Upper lobe of left lung (tissue), 6 donors: ENCODE data around the gene ZNF263. TPM values are rescaled to one million over a fixed set of nuclear protein-coding genes. Genes with fewer than 3 reads are reported as not detected.

Experiments
- ATAC-seq, 2 donors: fragments of 200-7000 bp; cut with Tn5 transposase; one replicate each; pipeline ENCODE4 v1.9.1; 2022; ENCODE audit warnings: mild to moderate bottlenecking in 2 of 2, moderate library complexity in 2 of 2; ENCODE audit not compliant: low FRiP score in 2 of 2
- DNase-seq, 2 donors: peaks; one replicate each; pipeline ENCODE4 v3.0.0-alpha.2; 2019 to 2020
- H3K27ac ChIP-seq, 4 donors: fragments of 200-600 bp; sonication (generic); one replicate each; pipeline ENCODE4 v1.5.1; 2016 to 2019
- H3K27me3 ChIP-seq, 4 donors: fragments of 200-600 bp; sonication (generic); one replicate each; pipeline ENCODE4 v1.5.1; 2017 to 2019
- H3K36me3 ChIP-seq, 4 donors: fragments of 200-600 bp; sonication (generic); one replicate each; pipeline ENCODE4 v1.5.1; 2016 to 2019
- H3K4me1 ChIP-seq, 4 donors: fragments of 200-600 bp; sonication (generic); one replicate each; pipeline ENCODE4 v1.5.1; 2018 to 2019
- H3K4me3 ChIP-seq, 4 donors: fragments of 200-600 bp; sonication (generic); one replicate each; pipeline ENCODE4 v1.5.1; 2017 to 2019; ENCODE audit warnings: mild to moderate bottlenecking in 2 of 4, moderate library complexity in 1 of 4
- H3K9me3 ChIP-seq, 4 donors: fragments of 200-600 bp; sonication (generic); one replicate each; pipeline ENCODE4 v1.5.1; 2018 to 2019
- EP300 ChIP-seq, 4 donors: sonication (generic); formaldehyde crosslinking; IDR thresholded peaks; one replicate each; pipeline ENCODE4 v1.5.1; 2017; ENCODE audit warnings: antibody characterized with exemption in 4 of 4, control low read depth in 2 of 4
- POLR2A ChIP-seq, 4 donors: fragments of 450-650 bp; IDR thresholded peaks; one replicate each; pipeline ENCODE4 v1.5.1; 2016 to 2017; ENCODE audit warnings: antibody characterized with exemption in 4 of 4, mild to moderate bottlenecking in 2 of 4
- POLR2AphosphoS5 ChIP-seq, 2 donors: sonication (generic); formaldehyde crosslinking; IDR thresholded peaks; one replicate each; pipeline ENCODE4 v1.5.1; 2017; ENCODE audit warnings: antibody characterized with exemption in 2 of 2
- WGBS, 2 donors: methylation state at CpG; one replicate each; pipeline ENCODE4 v1.1.5; 2017 to 2018; 5-methylcytosine and 5-hydroxymethylcytosine counted together
- total RNA-seq, 6 donors: library from RNA; depleted of rRNA in 4 of 6; stranded (reverse); fragments of >200 nt in 4 of 6; gene quantifications; one replicate each; pipeline versions ENCODE4 v1.1.0 to v1.2.1, GENCODE V29; 2016 to 2021
- TF ChIP-seq, protein P1 (sequence below), 6 experiments: fragments of 450-650 bp in 4 of 6; fragments of 200-600 bp in 2 of 6; sonication (generic) in 2 of 6; IDR thresholded peaks; one replicate each; pipeline ENCODE4 v1.5.1; 2016 to 2019; ENCODE audit warnings: antibody characterized with exemption in 6 of 6
- donor health status: DM: no; HTN: no; CAD: no; lungs with moderate emphysema.
- donor health status: DM: no; HTN: yes; CAD: no; lungs with severe emphysema.

The ZNF263 gene
- total RNA-seq, 6 donors from 2014 or later: 19.6 to 48.2 (median 32.2) TPM

DNA sequence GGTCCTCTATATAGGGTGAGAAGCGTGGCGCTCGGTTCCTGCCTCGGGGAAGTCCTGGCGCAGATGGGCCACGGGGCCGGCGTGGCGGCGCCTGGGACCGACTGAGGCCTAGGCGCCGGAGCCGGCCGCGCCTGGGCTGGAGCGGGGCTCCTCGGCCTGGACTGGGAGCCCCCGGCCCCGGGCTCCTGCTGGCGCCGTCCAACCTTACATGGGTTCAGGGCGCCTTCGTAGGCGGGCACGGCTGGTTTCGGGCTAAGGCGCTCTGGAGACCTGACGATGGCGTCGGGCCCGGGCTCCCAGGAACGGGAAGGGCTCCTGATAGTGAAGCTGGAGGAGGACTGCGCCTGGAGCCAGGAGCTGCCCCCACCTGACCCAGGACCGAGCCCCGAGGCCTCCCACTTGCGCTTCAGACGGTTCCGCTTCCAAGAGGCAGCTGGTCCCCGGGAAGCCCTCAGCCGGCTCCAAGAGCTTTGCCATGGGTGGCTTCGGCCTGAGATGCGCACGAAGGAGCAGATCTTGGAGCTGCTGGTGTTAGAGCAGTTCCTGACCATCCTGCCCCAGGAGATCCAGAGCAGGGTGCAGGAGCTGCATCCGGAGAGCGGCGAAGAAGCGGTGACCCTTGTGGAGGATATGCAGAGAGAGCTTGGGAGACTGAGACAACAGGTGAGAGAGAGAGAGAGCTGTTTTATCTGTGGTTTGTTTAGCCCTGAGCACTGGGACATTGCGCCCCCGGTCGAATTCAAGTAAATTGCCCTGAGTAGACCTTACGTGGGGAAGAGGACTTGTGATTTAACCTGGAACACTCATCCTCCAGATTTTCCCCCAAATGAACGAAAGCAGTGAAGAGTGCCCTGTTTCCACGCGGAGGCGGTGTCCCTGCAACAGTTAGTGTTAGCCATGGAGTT lies 504 bp downstream of the ZNF263 start:
- WGBS, 2 donors: 11 to 23% methylated on average over 14 to 26 of the region's 56 CpGs
- Histone ChIP-seq H3K4me3 (peak overlapping the region; percentile 84 to 99 (median 87)), H3K4me1 (peaks cover 16 to 37% (median 23%) of the 10 kb centered on the region in 4 donors), H3K36me3 (peaks cover 4 to 37% (median 21%) of the 10 kb centered on the region in 4 donors), H3K27me3 (no peaks in the 10 kb centered on the region), H3K27ac (peak overlapping the region; percentile 94 to 99 (median 98)), H3K9me3 (peaks cover 8 to 23% (median 15%) of the 10 kb centered on the region in 4 donors)
- DNase-seq (peak in 1 of 2 donors; percentile 25), ATAC-seq (no peak)
- TF ChIP-seq POLR2A (IDR thresholded peaks at IDR 0.05): peak in 1 of 4 donors; percentile 22
- no peak for TF ChIP-seq EP300 (IDR thresholded peaks at IDR 0.05)

DNA sequence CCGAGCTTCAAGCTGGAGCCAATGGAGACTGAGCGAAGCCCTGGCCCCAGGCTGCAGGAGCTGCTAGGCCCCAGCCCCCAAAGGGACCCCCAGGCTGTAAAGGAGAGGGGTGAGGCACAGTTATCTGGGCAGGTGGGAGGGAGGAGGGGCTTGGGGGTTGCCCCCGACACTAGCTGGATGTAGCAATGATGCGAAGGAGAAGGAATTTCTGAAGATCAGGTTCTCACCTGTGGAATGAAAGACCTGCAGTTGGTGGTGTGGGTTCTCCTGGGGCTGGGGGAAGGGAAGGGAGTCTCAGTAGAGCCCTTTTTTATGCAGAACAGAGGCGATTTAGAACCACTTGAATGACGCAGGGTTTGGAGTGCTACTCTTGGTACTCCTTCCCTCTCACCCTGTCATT lies 1.8 kb downstream of the ZNF263 start:
- no peaks in the 10 kb centered on the region for H3K27me3 ChIP-seq
- WGBS, 2 donors: 83 to 86% methylated on average over 6 of the region's 6 CpGs
- H3K36me3 ChIP-seq: peaks cover 15 to 50% (median 34%) of the 10 kb centered on the region in 4 donors
- ATAC-seq (no peak), DNase-seq (no peak)
- no peak for TF ChIP-seq POLR2A (IDR thresholded peaks at IDR 0.05)
- TF ChIP-seq, protein P1, sequence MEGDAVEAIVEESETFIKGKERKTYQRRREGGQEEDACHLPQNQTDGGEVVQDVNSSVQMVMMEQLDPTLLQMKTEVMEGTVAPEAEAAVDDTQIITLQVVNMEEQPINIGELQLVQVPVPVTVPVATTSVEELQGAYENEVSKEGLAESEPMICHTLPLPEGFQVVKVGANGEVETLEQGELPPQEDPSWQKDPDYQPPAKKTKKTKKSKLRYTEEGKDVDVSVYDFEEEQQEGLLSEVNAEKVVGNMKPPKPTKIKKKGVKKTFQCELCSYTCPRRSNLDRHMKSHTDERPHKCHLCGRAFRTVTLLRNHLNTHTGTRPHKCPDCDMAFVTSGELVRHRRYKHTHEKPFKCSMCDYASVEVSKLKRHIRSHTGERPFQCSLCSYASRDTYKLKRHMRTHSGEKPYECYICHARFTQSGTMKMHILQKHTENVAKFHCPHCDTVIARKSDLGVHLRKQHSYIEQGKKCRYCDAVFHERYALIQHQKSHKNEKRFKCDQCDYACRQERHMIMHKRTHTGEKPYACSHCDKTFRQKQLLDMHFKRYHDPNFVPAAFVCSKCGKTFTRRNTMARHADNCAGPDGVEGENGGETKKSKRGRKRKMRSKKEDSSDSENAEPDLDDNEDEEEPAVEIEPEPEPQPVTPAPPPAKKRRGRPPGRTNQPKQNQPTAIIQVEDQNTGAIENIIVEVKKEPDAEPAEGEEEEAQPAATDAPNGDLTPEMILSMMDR (IDR thresholded peaks at IDR 0.05): no peak
- no peak for TF ChIP-seq EP300 (IDR thresholded peaks at IDR 0.05)
- TF ChIP-seq POLR2AphosphoS5 (IDR thresholded peaks at IDR 0.05): no peak
- peaks cover 16 to 37% (median 23%) of the 10 kb centered on the region in 4 donors for H3K4me1 ChIP-seq
- H3K4me3 ChIP-seq: peak overlapping the region in 3 of 4 donors; percentile 86 to 99 (median 88)
- H3K27ac ChIP-seq: no peak overlapping the region
- peaks cover 22 to 36% (median 29%) of the 10 kb centered on the region in 4 donors for H3K9me3 ChIP-seq

DNA sequence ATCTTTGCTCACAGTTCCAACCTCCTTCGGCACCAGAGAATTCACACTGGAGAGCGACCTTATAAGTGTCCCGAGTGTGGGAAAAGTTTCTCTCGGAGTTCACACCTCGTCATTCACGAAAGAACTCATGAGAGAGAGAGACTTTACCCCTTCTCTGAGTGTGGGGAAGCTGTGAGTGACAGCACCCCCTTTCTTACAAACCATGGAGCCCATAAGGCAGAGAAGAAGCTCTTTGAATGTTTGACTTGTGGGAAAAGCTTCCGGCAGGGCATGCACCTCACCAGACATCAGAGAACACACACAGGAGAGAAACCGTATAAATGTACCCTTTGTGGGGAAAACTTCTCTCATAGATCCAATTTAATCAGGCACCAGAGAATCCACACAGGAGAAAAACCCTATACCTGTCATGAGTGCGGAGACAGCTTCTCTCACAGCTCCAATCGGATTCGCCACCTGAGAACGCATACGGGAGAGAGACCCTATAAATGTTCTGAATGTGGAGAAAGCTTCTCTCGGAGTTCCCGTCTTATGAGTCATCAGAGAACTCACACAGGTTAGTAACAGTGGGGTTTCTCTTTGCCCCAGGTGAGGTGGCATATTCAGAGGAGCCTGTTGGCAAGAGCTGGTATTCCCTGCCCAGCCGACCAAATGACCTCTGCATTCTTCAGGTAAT lies 6.8 kb downstream of the ZNF263 start:
- Histone ChIP-seq H3K9me3 (peaks cover 59 to 86% (median 78%) of the 10 kb centered on the region in 4 donors), H3K27ac (no peak overlapping the region), H3K4me3 (no peak overlapping the region), H3K4me1 (peaks cover 2 to 13% (median 4%) of the 10 kb centered on the region in 4 donors), H3K36me3 (peaks cover 27 to 88% (median 62%) of the 10 kb centered on the region in 4 donors), H3K27me3 (no peaks in the 10 kb centered on the region)
- DNase-seq (no peak), ATAC-seq (no peak)
- TF ChIP-seq POLR2AphosphoS5 (IDR thresholded peaks at IDR 0.05): no peak
- no peak for TF ChIP-seq EP300 (IDR thresholded peaks at IDR 0.05)
- TF ChIP-seq, protein P1 (IDR thresholded peaks at IDR 0.05): no peak
- no peak for TF ChIP-seq POLR2A (IDR thresholded peaks at IDR 0.05)
- WGBS, 2 donors: 99% methylated on average over 15 to 16 of the region's 16 CpGs

DNA sequence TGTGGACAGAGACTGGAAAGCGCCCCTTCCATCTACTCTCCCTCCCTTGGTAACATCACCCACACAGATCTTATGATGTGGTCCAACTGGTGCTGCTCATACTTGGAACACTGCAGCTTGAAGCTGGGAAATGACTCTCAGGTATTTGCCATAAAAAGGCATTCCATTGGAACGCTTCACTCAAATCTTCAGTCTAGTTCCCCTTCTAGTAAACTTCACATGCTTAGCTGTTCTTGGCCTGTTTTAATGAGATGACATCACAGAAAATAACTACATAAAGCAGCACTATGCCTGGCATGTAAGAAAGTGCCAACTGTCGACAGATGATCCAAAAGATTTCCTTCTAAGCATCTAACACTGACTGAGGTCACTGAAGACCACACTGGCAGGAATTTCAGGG lies 9.3 kb downstream of the ZNF263 start:
- 93 to 100% methylated on average over 3 of the region's 3 CpGs for WGBS, 2 donors
- TF ChIP-seq EP300 (IDR thresholded peaks at IDR 0.05): no peak
- TF ChIP-seq POLR2AphosphoS5 (IDR thresholded peaks at IDR 0.05): no peak
- TF ChIP-seq POLR2A (IDR thresholded peaks at IDR 0.05): no peak
- TF ChIP-seq, protein P1 (IDR thresholded peaks at IDR 0.05): no peak
- ATAC-seq (no peak), DNase-seq (no peak)
- H3K9me3 ChIP-seq: peaks cover 65 to 99% (median 93%) of the 10 kb centered on the region in 4 donors
- no peaks in the 10 kb centered on the region for H3K4me1 ChIP-seq
- H3K27ac ChIP-seq: no peak overlapping the region
- H3K27me3 ChIP-seq: no peaks in the 10 kb centered on the region
- H3K4me3 ChIP-seq: no peak overlapping the region
- peaks cover 23 to 66% (median 49%) of the 10 kb centered on the region in 4 donors for H3K36me3 ChIP-seq

DNA sequence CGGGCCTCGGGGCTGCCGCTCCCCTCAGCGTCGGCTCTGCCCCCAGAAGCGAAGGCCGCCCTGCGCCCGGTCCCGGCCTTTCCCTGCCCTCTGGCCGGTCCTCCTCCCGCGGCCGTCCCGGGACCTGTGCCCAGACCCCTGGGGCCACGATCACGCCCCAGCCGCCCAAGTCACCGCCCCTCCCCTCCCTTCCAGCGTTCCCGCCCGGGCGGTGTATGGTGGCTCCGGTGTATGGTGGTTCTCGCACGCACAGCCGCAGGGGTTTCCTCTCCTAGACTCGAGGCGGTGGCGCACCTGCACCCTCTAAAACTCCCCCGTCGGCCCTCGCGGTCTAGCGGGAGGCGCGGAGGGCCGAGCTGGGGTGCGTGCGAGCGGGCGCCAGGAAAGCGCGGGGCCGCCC lies 11.9 kb downstream of the ZNF263 start:
- no peak overlapping the region for H3K27ac ChIP-seq
- H3K9me3 ChIP-seq: peaks cover 44 to 100% (median 90%) of the 10 kb centered on the region in 4 donors
- 42 to 78% methylated on average over 8 to 43 of the region's 45 CpGs for WGBS, 2 donors
- no peak for ATAC-seq
- H3K27me3 ChIP-seq: no peaks in the 10 kb centered on the region
- H3K4me1 ChIP-seq: no peaks in the 10 kb centered on the region
- H3K36me3 ChIP-seq: peaks cover 12 to 45% (median 32%) of the 10 kb centered on the region in 4 donors
- H3K4me3 ChIP-seq: no peak overlapping the region
- TF ChIP-seq POLR2AphosphoS5 (IDR thresholded peaks at IDR 0.05): no peak
- no peak for TF ChIP-seq EP300 (IDR thresholded peaks at IDR 0.05)
- TF ChIP-seq, protein P1 (IDR thresholded peaks at IDR 0.05): no peak
- no peak for TF ChIP-seq POLR2A (IDR thresholded peaks at IDR 0.05)
- DNase-seq: peak in 1 of 2 donors; percentile 71
